NCI-H510A treated with DMSO at 0.1 percent for 48 hours (cell line): Measurements from ENCODE around the gene WFDC1.
A peak's percentile ranks its signal among the peaks of the same experiment; 100 is the strongest.

Experiments used
- DNase-seq: peaks from one replicate; lab custom pipeline; 2025; lab: John Stamatoyannopoulos, UW

Gene WFDC1

GRCh38 chr16:84302111-84302954, 7.7 kb downstream of the WFDC1 start:
- DNase-seq = no peak

- no peak for DNase-seq
Measured at GRCh38 chr16:84303023-84303422, 8.3 kb downstream of the WFDC1 start.

GRCh38 chr16:84303516-84303915, 8.8 kb downstream of the WFDC1 start:
- no peak for DNase-seq

GRCh38 chr16:84306564-84306963, 11.9 kb downstream of the WFDC1 start:
- no peak for DNase-seq

- DNase-seq = no peak
Measured at GRCh38 chr16:84307209-84307954, 12.7 kb downstream of the WFDC1 start.

GRCh38 chr16:84308120-84308519, 13.4 kb downstream of the WFDC1 start:
- DNase-seq = peak; percentile 36

- DNase-seq = no peak
Measured at GRCh38 chr16:84310642-84311041, 16.0 kb downstream of the WFDC1 start.

- DNase-seq = peak; percentile 82
Measured at GRCh38 chr16:84312783-84313382, 18.2 kb downstream of the WFDC1 start.

GRCh38 chr16:84313921-84314320, 19.2 kb downstream of the WFDC1 start:
- no peak for DNase-seq

- no peak for DNase-seq
Measured at GRCh38 chr16:84314373-84314772, 19.7 kb downstream of the WFDC1 start.

GRCh38 chr16:84314814-84315213, 20.1 kb downstream of the WFDC1 start:
- no peak for DNase-seq

GRCh38 chr16:84315422-84315821, 20.7 kb downstream of the WFDC1 start:
- no peak for DNase-seq

- no peak for DNase-seq
Measured at GRCh38 chr16:84318091-84318975, 23.7 kb downstream of the WFDC1 start.

- DNase-seq = no peak
Measured at GRCh38 chr16:84319146-84319760, 24.6 kb downstream of the WFDC1 start.

- no peak for DNase-seq
Measured at GRCh38 chr16:84320511-84320910, 25.8 kb downstream of the WFDC1 start.

- no peak for DNase-seq
Measured at GRCh38 chr16:84321932-84322331, 27.3 kb downstream of the WFDC1 start.

GRCh38 chr16:84322749-84323148, 28.1 kb downstream of the WFDC1 start:
- no peak for DNase-seq

- no peak for DNase-seq
Measured at GRCh38 chr16:84323606-84324005, 28.9 kb downstream of the WFDC1 start.

- DNase-seq = no peak
Measured at GRCh38 chr16:84324434-84325262, 30.0 kb downstream of the WFDC1 start.

- DNase-seq = no peak
Measured at GRCh38 chr16:84326545-84326944, 31.9 kb downstream of the WFDC1 start.
